Anterior cingulate cortex (tissue), 58 donors: ENCODE data around the gene PKD1.

Source experiments
- DNase-seq, 58 donors: peaks; one replicate each; lab custom pipeline; 2025; lab: John Stamatoyannopoulos, UW

The PKD1 gene

GRCh38 chr16:2060346-2060745 is 75.4 kb downstream of the PKD1 start:
- no peak for DNase-seq

- no peak for DNase-seq
Measured at GRCh38 chr16:2058872-2059271, 76.8 kb downstream of the PKD1 start.

GRCh38 chr16:2058420-2058819 is 77.3 kb downstream of the PKD1 start:
- no peak for DNase-seq

- no peak for DNase-seq
Measured at GRCh38 chr16:2057438-2057837, 78.3 kb downstream of the PKD1 start.

GRCh38 chr16:2056681-2057407 is 78.9 kb downstream of the PKD1 start:
- peak in 24 of 58 donors; percentile 2 to 75 (median 28) for DNase-seq

- DNase-seq, result peak in 10 of 58 donors; percentile 6 to 69 (median 26)
Measured at GRCh38 chr16:2056077-2056476, 79.6 kb downstream of the PKD1 start.

- DNase-seq, result no peak
Measured at GRCh38 chr16:2054543-2055245, 81.0 kb downstream of the PKD1 start.

GRCh38 chr16:2053897-2054296 is 81.8 kb downstream of the PKD1 start:
- DNase-seq, result no peak

GRCh38 chr16:2053211-2053610 is 82.5 kb downstream of the PKD1 start:
- no peak for DNase-seq

- DNase-seq, result peak in 2 of 58 donors; percentile 46 to 53
Measured at GRCh38 chr16:2048116-2048543, 87.6 kb downstream of the PKD1 start.

GRCh38 chr16:2047330-2048115 is 88.2 kb downstream of the PKD1 start, which contains the start of the genes NTHL1 and TSC2:
Gene NTHL1 (minus strand): TSS chr16:2047834. CDS start chr16:2047823, 11 bp downstream.
Gene TSC2 (plus strand): TSS chr16:2047985. CDS start chr16:2048616, 631 bp downstream.
- peak; percentile 61 to 99 (median 95) for DNase-seq

GRCh38 chr16:2046893-2047329 is 88.8 kb downstream of the PKD1 start:
- DNase-seq, result no peak

GRCh38 chr16:2045965-2046892 is 89.5 kb downstream of the PKD1 start:
- no peak for DNase-seq

- no peak for DNase-seq
Measured at GRCh38 chr16:2044541-2044940, 91.2 kb downstream of the PKD1 start.

GRCh38 chr16:2043667-2044451 is 91.8 kb downstream of the PKD1 start:
- peak in 29 of 58 donors; percentile 6 to 70 (median 32) for DNase-seq

GRCh38 chr16:2042986-2043666 is 92.6 kb downstream of the PKD1 start:
- no peak for DNase-seq

- DNase-seq, result no peak
Measured at GRCh38 chr16:2042171-2042985, 93.3 kb downstream of the PKD1 start.
